IMR-90 (cell line): ENCODE data around the gene TIAM2. TPM values are rescaled to one million over a fixed set of nuclear protein-coding genes. Genes with fewer than 3 reads are reported as not detected.

Experiments
- ATAC-seq: fragments of 200-7000 bp; cut with Tn5 transposase; 2 replicates; pipeline ENCODE4 v1.9.1; 2020; ENCODE audit warnings: low read depth, mild to moderate bottlenecking, moderate library complexity
- BruUV-seq: library from RNA; stranded (reverse); fragments of 400-500 nt; replicated peaks from 2 replicates; lab custom pipeline; 2021; lab: Mats Ljungman, UMichigan
- CTCF ChIA-PET: fragments of 300-600 bp; formaldehyde crosslinking; extraction: SDS; loops from one replicate; lab custom pipeline; 2021; ENCODE audit warnings: antibody characterized with exemption; lab: Yijun Ruan, JAX
- POLR2A ChIA-PET: fragments of 300-600 bp; sonication (Branson Sonifier 250); formaldehyde crosslinking; loops from one replicate; lab custom pipeline; 2022; ENCODE audit warnings: antibody characterized with exemption; ENCODE audit not compliant: unreplicated experiment; lab: Charles Lee
- DNase-seq: peaks from one replicate; pipeline ENCODE4 v3.0.0; 2013
- H2AFZ ChIP-seq: replicated peaks from 2 replicates; pipeline ENCODE3; 2013; ENCODE audit warnings: low read length, mild to moderate bottlenecking; ENCODE audit not compliant: poor library complexity
- H2AK5ac ChIP-seq: 2 replicates; pipeline ENCODE4 v1.6.1; 2013; ENCODE audit warnings: low read depth, low read length, inconsistent platforms
- H2AK9ac ChIP-seq: replicated peaks from 2 replicates; pipeline ENCODE3; 2013; ENCODE audit warnings: mild to moderate bottlenecking, low read depth, low read length, moderate library complexity; ENCODE audit not compliant: poor library complexity
- H2BK120ac ChIP-seq: 2 replicates; pipeline ENCODE4 v1.6.1; 2013; ENCODE audit warnings: low read depth, low read length, inconsistent platforms
- H2BK15ac ChIP-seq: 3 replicates; pipeline ENCODE4 v1.6.1; 2013; ENCODE audit warnings: low read depth, low read length, inconsistent platforms
- H2BK20ac ChIP-seq: 2 replicates; pipeline ENCODE4 v1.6.1; 2013; ENCODE audit warnings: low read depth, mild to moderate bottlenecking, inconsistent platforms, low read length, moderate library complexity
- H2BK5ac ChIP-seq: 2 replicates; pipeline ENCODE4 v1.6.1; 2013; ENCODE audit warnings: mild to moderate bottlenecking, low read depth, low read length, inconsistent platforms; ENCODE audit not compliant: poor library complexity, severe bottlenecking
- H3K14ac ChIP-seq: replicated peaks from 2 replicates; pipeline ENCODE4 v1.6.1; 2013; ENCODE audit warnings: low read depth, low read length, inconsistent platforms
- H3K18ac ChIP-seq: 2 replicates; pipeline ENCODE4 v1.6.1; 2013; ENCODE audit warnings: low read depth, low read length, control low read depth
- H3K23ac ChIP-seq: 2 replicates; pipeline ENCODE4 v1.6.1; 2013; ENCODE audit warnings: low read depth, low read length, inconsistent platforms
- H3K27ac ChIP-seq: 2 replicates; pipeline ENCODE4 v1.5.1; 2013; ENCODE audit warnings: mild to moderate bottlenecking, control low read depth, low read length; ENCODE audit not compliant: insufficient read depth
- H3K27me3 ChIP-seq: 2 replicates; pipeline ENCODE4 v1.6.1; 2013; ENCODE audit warnings: low read length; ENCODE audit not compliant: control insufficient read depth, insufficient read depth
- H3K36me3 ChIP-seq: 2 replicates; pipeline ENCODE4 v1.6.1; 2013; ENCODE audit warnings: low read length, mixed read lengths; ENCODE audit not compliant: control insufficient read depth, insufficient read depth
- H3K4ac ChIP-seq: 2 replicates; pipeline ENCODE4 v1.6.1; 2013; ENCODE audit warnings: low read depth, low read length, inconsistent platforms
- H3K4me1 ChIP-seq: 2 replicates; pipeline ENCODE4 v1.6.1; 2013; ENCODE audit warnings: low read length, mixed read lengths; ENCODE audit not compliant: control insufficient read depth, insufficient read depth
- H3K4me2 ChIP-seq: 2 replicates; pipeline ENCODE4 v1.6.1; 2013; ENCODE audit warnings: low read depth, mild to moderate bottlenecking, control low read depth, low read length, moderate library complexity
- H3K4me3 ChIP-seq: 2 replicates; pipeline ENCODE4 v1.5.1; 2013; ENCODE audit warnings: low read depth, mild to moderate bottlenecking, control low read depth, low read length, moderate library complexity; ENCODE audit not compliant: insufficient read depth
- H3K56ac ChIP-seq: 2 replicates; pipeline ENCODE4 v1.6.1; 2013; ENCODE audit warnings: low read length, inconsistent platforms; ENCODE audit not compliant: insufficient read depth; ENCODE audit errors: extremely low read depth
- H3K79me1 ChIP-seq, 2 experiments: 2 replicates each; pipeline ENCODE4 v1.6.1; 2013; ENCODE audit warnings: low read length in 2 of 2, inconsistent platforms in 1 of 2, low read depth in 1 of 2
- H3K9ac ChIP-seq: 2 replicates; pipeline ENCODE4 v1.6.1; 2013; ENCODE audit warnings: low read depth, low read length, control low read depth
- H3K9me1 ChIP-seq: 2 replicates; pipeline ENCODE4 v1.6.1; 2013; ENCODE audit warnings: low read length, inconsistent platforms; ENCODE audit not compliant: insufficient read depth
- H3K9me3 ChIP-seq: 2 replicates; pipeline ENCODE4 v1.6.1; 2013; ENCODE audit warnings: low read length; ENCODE audit not compliant: control insufficient read depth, insufficient read depth
- H4K20me1 ChIP-seq: 2 replicates; pipeline ENCODE4 v1.6.1; 2013; ENCODE audit warnings: low read length, inconsistent platforms; ENCODE audit not compliant: insufficient read depth
- H4K5ac ChIP-seq: 2 replicates; pipeline ENCODE4 v1.6.1; 2013; ENCODE audit warnings: mild to moderate bottlenecking, low read depth, low read length, control low read depth
- H4K8ac ChIP-seq, 2 experiments: 2 replicates each; pipeline ENCODE4 v1.6.1; 2013; ENCODE audit warnings: low read depth in 2 of 2, low read length in 2 of 2, control low read depth in 1 of 2, inconsistent platforms in 1 of 2
- H4K91ac ChIP-seq: 2 replicates; pipeline ENCODE4 v1.6.1; 2013; ENCODE audit warnings: low read depth, low read length, inconsistent platforms; ENCODE audit not compliant: insufficient read depth
- CEBPB ChIP-seq: IDR thresholded peaks from 2 replicates; pipeline ENCODE4 v1.6.1; 2012; ENCODE audit warnings: low read depth, low read length, improper control_type of control experiment
- NFE2L2 ChIP-seq: fragments of 150-350 bp; IDR thresholded peaks from 2 replicates; pipeline ENCODE4 v1.6.1; 2016; ENCODE audit warnings: low read depth, mild to moderate bottlenecking, low read length
- RCOR1 ChIP-seq: IDR thresholded peaks from 2 replicates; pipeline ENCODE4 v1.6.1; 2012; ENCODE audit warnings: mild to moderate bottlenecking, low read length, improper control_type of control experiment; ENCODE audit not compliant: insufficient replicate concordance
- RFX5 ChIP-seq: IDR thresholded peaks from 2 replicates; pipeline ENCODE4 v1.8.0; 2012; ENCODE audit warnings: low read depth, mild to moderate bottlenecking, low read length, moderate library complexity
- WGBS, 2 experiments: methylation state at CpG; one replicate each; pipeline versions ENCODE4 v1.1.5 to v1.1.7; 2013; ENCODE audit warnings: missing lambda C conversion rate in 2 of 2; ENCODE audit not compliant: insufficient read length in 1 of 2; ENCODE audit errors: extremely low coverage in 2 of 2; 5-methylcytosine and 5-hydroxymethylcytosine counted together
- dilution Hi-C: fragments of 300-500 bp; cut with HindIII; formaldehyde crosslinking; loops from one replicate; pipeline ENCODE4 v1.14.3; 2018; ENCODE audit warnings: low sequenced_read_pairs; ENCODE audit not compliant: unreplicated experiment
- in situ Hi-C: fragments of 300-500 bp; cut with MboI; formaldehyde crosslinking; loops from 3 replicates; pipeline ENCODE4 v1.14.3; 2019; ENCODE audit warnings: low sequenced_read_pairs, inconsistent platforms, mixed read lengths
- intact Hi-C: fragments of 100-400 bp; cut with micrococcal nuclease; formaldehyde crosslinking; loops from 2 replicates; pipeline ENCODE4 v1.10.0; 2022
- polyA plus RNA-seq, 3 experiments: library from polyadenylated mRNA; depleted of rRNA; stranded (reverse); fragments of >200 nt; gene quantifications; 2 replicates each; pipeline ENCODE4 v1.2.3, GENCODE V29; 2012; ENCODE audit warnings: low replicate concordance in 1 of 3
- total RNA-seq: library from RNA; depleted of rRNA; stranded (reverse); fragments of >200 nt; gene quantifications from 2 replicates; pipeline ENCODE4 v1.2.3, GENCODE V29; 2012

Gene TIAM2
- total and polyA plus RNA-seq, 2 of the 4 experiments (the other 2 are of a cell fraction) = 3.1 to 4.7 TPM

- H3K4me3 ChIP-seq = no peak overlapping the region
- peaks cover 7% of the 10 kb centered on the region for H3K9me1 ChIP-seq
- no peaks in the 10 kb centered on the region for H3K9me3 ChIP-seq
- H3K56ac ChIP-seq = no peak overlapping the region
- no peaks in the 10 kb centered on the region for H3K27me3 ChIP-seq
- H4K5ac ChIP-seq = peak overlapping the region; percentile 88
- peak overlapping the region; percentile 15; the same call in 1 of the 3 replicates for H2BK15ac ChIP-seq
- ChIA-PET POLR2A (no interaction called here), CTCF (interaction anchor here (0.6 kb wide), 1 partner anchor 105 kb away, joined by 3 read pairs; no protein-coding TSS in a partner anchor)
- H3K36me3 ChIP-seq = no peaks in the 10 kb centered on the region
- peak overlapping the region; percentile 75 for H3K4me2 ChIP-seq
- peak overlapping the region; percentile 91 for H3K18ac ChIP-seq
- peaks cover 13% of the 10 kb centered on the region for H3K4me1 ChIP-seq
- WGBS, 2 experiments = 60% methylated on average over 2 of the region's 6 CpGs; no CpG with 5 or more reads in 1 of the 2 experiments
- H2BK120ac ChIP-seq = peak overlapping the region; percentile 89
- BruUV-seq = no TSS peak
- H4K91ac ChIP-seq = peak overlapping the region; percentile 67
- H2AFZ ChIP-seq = peak overlapping the region; percentile 82
- peak overlapping the region; percentile 78 for H3K4ac ChIP-seq
- peak overlapping the region; percentile 91 for H3K14ac ChIP-seq
- DNase-seq (peak; percentile 56), ATAC-seq (peak; percentile 30)
- peak overlapping the region; percentile 61; the same call in 1 of the 2 replicates for H2AK5ac ChIP-seq
- in situ Hi-C loops = no loop called here
- H2BK20ac ChIP-seq = peak overlapping the region; percentile 86
- H2AK9ac ChIP-seq = no peak overlapping the region
- peak overlapping the region; percentile 91; the same call in 1 of the 2 replicates for H3K27ac ChIP-seq
- dilution Hi-C loops = no loop called here
- TF ChIP-seq CEBPB = no peak
- no peak for TF ChIP-seq RFX5
- TF ChIP-seq RCOR1 = no peak
- no peak for TF ChIP-seq NFE2L2
- H4K20me1 ChIP-seq = no peaks in the 10 kb centered on the region
- H4K8ac ChIP-seq = peak overlapping the region; percentile 71 to 89; a peak in 3 of 4 replicates
- H3K9ac ChIP-seq = no peak overlapping the region
- H2BK5ac ChIP-seq = peak overlapping the region; percentile 14
- intact Hi-C loops = no loop called here
- peak overlapping the region; percentile 84; the same call in 1 of the 2 replicates for H3K23ac ChIP-seq
- H3K79me1 ChIP-seq = peaks cover 0 to 16% of the 10 kb centered on the region in 2 experiments; a peak in 2 of 4 replicates
Measured at GRCh38 chr6:155066361-155066760, 71.2 kb downstream of the TIAM2 start.
